GM19239 (cell line): Measurements from ENCODE around the gene FSHR.

Experiments
- DNase-seq: peaks from one replicate; pipeline ENCODE4 v3.0.0; 2011; ENCODE audit warnings: low spot score; ENCODE audit not compliant: insufficient read length
- FAIRE-seq: peaks from 2 replicates; lab custom pipeline; 2011; peaks lifted over from hg19 to GRCh38; lab: Jason Lieb, UNC

FSHR gene

DNA sequence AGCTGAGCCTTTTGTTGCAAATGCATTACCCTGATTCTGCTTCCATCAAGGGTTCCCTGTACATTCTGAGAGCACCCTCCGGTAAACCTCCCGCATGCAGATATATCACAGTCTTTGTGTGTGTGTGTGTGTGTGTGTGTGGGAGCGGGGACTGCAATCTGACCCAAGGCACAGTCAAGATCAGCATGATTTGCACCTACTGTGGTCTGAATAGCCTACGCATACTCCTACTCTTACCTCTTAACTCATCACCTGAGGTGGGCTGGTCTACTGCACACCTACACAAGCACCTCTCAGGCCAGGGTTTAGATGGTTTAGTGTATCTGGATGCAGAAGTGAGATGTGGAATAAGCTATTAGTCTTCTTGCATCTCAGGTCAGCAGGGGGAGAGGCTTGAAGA is 174.6 kb downstream of the FSHR start:
- FAIRE-seq (no peak), DNase-seq (no peak)

DNA sequence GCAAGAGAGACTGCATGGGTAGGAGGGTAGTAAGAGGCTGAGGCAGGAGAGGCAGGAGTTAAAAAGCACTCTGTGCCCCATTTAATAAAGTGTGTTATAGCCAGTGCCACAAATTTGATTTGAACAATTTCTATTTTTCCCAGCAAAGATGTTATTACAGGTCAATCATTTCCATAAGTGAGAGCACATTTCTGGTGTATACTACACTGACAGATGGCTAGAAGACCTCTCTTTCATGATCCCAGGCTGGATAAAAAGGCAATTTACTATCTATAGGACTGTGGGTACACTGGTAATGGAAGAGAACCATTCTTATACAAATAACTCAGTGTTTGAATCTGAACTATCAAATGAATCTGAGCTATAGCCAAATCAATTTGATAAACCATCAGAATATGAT is 176.2 kb downstream of the FSHR start:
- DNase-seq (no peak), FAIRE-seq (no peak)

DNA sequence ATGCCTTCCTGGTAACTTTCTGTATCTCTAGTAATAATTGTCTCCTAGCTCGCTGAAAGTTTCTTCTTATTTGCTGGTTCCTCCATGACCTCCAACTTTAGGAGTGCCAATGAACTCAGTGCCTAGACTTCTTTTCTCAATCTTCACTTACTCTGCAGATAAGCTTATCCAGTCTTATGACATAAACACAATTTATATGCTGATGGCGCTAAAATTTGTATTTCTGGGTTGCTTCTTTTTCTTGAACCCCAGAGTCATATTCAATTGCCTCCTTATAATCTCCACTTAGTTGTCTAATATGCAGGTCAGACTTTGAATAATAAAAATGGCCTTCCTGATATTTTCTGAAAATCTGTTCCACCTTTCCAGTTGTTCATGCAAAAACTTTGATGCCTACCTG is 182.5 kb downstream of the FSHR start:
- FAIRE-seq (no peak), DNase-seq (no peak)

DNA sequence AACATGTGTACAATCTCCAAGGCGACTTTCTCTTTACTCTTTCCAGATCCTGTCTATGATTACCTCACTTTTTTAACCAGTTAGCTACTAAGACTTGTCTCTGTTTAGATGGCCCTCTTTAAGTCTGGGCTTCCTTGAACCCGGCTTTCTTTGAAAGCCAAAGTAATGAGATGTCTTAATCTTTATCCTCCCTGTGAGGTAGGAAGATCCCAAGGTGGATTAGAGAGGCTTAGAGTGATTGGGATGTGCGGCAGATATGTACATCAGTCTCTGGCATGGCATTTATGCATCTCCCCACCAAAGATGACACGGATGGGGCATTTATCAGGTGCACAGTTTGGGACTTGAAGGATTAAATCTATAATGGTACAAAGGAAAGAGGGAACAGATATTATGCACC is 186.3 kb downstream of the FSHR start:
- no peak for FAIRE-seq
- DNase-seq = no peak

DNA sequence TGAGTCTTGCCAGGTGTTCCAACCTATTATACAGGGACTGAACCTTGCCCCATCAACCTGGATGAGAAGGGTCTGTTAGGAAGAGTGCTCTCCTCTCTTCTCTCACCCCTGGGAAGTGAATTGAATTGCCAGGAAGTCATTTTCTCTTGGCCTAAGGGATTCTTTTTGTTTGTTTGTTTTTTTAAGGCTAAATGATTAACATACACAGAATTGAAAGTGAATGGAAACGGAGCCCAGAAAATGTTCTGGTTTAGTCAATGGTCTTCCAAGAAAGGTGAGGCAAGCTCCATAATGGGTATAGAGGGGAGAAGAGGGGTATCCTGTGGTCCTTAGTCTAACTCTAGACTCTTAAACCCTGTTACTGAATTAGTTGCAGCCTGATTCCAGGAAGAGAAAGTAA is 189.1 kb downstream of the FSHR start:
- no peak for FAIRE-seq
- DNase-seq = no peak

DNA sequence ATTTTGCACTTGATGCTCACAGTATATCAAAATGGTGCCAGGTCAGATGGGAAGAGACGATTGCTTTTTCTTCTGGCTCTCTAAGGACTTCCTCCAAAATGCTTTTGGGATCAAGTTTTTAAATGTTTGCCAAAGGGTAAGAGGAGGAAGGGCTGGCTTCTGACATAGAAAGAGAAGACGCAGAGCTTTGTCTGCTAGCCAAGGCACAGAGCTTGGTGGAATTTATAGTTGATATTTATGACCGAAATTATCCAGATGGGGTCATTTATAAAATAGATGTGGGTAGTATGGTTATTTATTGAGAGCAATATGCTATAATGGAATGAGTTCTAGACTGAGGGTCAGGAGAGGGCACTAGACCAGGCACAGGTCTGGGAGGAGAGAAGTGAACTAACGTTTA is 193.3 kb downstream of the FSHR start:
- FAIRE-seq (no peak), DNase-seq (no peak)

DNA sequence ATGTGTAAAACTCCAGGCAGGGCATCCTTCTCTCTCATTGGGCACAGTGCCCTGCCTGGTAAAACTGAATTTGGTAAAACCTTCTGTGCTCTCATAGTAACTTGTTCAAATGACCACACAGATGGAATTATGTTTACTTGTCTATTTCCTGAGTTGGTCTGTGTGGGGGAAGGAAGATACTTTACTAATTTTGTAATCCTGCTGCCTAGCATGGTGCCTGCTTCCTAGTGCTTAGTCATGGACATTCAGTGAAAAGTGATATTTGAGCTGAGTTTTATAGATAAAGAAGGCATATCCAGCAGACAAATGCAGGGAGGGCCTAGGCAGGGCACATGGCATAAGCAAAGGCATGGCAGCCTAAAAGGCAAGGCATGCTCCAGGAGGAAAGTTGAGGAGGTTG is 199.4 kb downstream of the FSHR start:
- no peak for DNase-seq
- FAIRE-seq = no peak

DNA sequence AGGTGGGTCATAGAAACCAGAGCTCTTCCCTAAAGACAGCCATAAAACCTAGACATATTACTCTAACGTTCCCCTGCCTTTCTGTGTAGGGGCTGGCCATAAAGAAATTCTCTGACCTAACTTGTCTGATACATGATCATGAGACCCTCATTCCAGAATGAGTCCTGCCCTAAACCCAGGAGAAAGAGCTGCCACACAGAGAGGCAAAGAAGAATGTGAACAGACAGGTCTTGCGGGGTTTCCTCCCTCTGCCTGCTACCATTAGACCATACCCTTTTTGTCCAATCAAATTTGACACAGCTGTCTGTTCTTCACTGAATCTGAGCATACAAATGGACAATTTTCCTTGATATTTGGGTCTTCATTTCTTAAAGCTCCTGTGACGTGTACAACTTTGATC is 200.0 kb downstream of the FSHR start:
- FAIRE-seq (no peak), DNase-seq (no peak)

DNA sequence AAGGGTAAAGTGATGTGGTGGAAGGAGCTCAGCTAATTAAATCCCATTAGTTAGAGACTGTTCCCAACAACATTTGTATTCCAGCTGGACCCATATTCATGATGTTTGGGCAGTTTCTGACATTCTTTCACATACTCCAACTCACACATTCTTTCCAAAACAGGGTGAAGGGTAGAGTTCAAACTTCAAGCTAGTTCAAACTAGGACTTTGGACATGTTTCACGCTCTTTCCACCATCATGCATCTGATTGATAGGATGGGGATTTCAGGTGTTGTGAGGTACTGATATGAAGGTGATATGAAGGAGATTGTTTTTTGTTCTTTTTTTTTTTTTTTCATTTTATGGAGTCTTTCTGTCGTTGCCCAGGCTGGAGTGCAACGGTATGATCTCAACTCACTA is 201.7 kb downstream of the FSHR start:
- FAIRE-seq (no peak), DNase-seq (no peak)

DNA sequence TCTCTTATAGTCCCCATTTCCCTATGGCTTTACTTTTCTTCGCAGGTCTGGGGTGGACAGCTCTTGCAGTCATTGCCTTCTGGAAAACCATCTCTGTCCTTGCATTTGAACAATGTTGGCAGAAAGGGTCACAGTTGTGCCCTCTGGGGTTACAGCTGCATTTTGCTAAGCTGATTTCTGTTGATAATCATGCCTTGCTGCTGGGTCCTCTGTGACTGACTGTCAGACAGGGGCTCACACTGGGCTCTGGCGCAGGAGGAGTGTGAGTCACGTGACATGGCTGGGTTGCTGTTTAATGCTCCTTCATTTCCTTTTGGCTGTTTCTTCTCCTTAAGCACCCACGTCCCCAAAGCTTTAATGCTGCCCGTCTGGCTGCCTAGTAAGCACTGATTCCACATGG is 202.2 kb downstream of the FSHR start:
- DNase-seq (no peak), FAIRE-seq (no peak)

DNA sequence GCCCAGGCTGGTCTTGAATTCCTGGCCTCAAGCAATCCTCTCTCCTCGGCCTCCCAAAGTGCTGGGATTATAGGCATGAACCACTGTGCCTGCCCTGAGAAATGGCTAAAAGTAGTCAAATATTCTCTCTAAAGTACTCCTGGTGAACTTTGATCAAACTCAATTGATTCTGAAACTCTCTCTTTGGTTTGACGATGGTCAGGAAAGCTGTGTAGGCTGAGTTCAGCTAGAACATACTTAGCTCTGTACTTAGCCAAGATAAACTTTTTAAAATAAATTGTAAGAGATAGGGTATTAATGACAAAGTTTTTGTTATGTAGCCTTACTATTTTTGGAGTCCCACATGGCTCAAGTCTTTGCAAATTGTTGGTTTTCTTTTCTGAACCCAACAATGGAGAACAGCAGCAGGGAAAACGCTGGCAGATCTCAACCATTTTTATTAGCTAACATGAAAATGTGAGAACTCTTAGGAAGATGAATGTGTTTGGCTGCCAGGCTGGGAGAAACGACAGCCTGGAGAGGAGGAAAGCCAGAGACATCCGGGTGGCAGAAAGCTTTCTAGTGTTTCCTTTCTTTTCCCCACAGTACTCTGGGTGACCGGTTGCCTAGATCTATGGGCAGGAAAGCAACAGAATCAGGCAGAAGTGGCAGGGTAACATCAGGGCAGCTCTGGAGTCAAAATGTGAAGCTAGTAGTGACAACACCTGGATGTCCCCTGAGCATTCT is 205.8 kb downstream of the FSHR start:
- FAIRE-seq (no peak), DNase-seq (no peak)

DNA sequence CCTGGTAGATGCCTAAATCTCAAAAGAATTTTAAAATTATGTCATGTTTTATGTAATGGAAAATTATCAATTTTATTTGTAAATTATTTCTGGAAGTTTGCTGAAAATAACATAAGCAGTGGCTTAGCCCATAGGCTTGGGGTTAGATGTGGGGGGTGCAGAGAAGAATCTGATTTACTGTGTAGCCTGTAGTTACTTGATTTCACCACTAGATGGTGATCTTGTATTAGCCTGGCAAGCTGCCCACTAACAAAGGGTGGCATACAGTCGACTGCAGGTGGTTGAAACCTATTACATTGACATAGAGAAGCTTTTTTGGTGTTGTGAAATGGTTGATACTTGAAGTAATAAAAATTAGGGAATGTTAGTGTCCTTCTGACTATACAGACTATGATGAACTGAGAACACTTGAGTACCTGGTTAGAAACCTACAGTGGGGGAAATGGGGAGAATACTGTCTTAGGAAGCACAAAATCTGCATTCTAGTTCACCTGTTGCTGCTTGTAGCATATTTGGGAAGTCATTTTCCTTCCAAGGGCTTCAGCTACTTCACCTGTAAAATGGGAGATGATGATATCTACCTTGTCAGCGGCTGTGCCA is 207.8 kb downstream of the FSHR start:
- DNase-seq = peak; percentile 59
- peak; percentile 92 for FAIRE-seq

DNA sequence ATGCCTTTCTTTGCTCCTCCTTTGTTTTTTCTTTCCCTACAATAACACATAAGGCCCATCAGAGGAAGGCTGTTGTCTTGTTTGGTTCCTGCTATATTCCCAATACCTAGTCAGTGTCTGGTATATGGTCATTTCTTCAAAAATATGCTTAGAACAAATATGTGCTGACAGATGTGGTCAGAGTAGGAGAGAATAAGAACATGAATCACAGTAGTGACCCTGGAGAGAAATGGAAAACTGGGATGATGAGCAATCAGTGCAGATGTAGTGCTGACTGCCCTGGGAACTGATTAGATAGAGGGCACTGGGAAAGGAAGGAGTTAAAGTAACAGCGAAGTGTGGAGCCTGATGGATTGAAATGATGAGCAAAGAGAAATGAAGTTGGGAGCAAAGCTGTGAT is 209.4 kb downstream of the FSHR start:
- FAIRE-seq = no peak
- no peak for DNase-seq

DNA sequence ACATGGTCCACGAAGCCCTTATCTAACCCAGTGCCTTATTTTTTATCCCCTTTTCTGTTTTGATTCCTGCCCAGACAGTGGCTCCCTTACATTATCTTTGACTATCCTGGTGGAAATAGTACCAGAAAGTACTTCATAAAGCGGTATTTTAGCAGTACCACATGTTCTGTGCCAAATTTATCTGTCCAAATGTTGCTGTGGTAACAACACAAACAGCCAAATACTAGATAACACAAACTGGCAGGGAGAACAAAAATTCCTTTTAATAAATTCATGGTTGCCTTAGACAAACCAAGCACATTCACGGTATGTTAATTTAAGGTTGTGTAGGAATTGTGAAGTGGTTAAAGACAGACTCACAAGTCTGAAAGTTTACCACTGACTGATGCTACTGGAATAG is 210.9 kb downstream of the FSHR start:
- FAIRE-seq (no peak), DNase-seq (no peak)

DNA sequence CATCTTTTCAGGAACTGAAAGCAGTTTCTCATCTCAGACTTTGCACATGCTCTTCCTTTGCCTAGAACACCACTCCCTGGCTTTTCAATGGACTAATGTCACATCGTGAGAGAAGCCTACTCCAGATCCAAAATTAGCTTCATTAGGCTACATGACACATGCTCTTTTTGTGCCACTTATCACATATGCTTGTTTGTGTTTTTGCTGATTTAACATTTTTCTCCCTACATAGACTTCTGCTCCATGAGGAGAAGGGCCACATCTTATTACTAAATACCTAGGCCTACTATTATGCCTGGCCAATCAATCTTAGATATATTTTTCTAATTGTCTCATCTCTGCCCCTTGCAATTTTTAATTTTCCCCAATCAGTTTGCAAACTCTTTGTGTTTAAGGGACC is 212.4 kb downstream of the FSHR start:
- FAIRE-seq = no peak

DNA sequence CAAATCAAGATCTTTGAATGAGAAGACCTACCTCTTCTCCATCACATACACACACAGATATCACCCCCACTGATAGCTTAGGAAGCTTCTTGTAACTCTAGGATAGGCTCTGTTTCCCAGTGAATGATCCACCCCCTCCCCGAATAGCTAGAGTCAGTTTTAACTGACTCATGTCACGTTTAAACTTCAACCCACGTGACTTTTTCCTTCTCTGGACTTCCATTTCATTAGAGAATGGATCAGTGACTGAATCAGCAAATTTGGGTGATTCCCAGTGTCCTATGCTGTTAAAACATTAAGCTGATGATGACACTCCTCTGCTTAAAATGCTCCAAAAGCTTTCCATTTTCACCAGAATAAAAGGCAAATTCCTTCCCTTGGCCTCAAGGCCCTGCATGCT is 212.9 kb downstream of the FSHR start:
- no peak for FAIRE-seq

More for the DNA sequence above, 212.4 kb downstream of the FSHR start:
- DNase-seq = no peak

DNA sequence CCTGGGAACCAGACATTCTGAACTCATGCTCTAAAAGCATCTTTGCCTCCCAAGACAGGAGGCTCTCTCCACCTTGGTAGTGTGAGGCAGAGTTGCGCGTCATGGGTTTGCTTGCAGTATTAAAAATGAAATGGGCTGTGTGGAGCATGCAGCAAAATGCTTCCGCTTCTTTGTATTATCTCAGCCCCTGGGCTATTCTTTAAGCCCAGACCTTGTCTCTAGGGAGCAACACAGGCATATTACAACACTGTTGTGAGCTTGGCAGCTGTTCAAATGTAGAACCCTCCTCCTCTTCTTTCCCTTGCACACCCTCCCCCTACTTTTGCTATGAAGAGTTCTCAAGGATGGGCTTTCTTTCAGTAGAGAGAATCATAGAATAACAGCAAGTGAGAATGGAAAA is 213.7 kb downstream of the FSHR start:
- FAIRE-seq = no peak
- DNase-seq = no peak

More for the DNA sequence above, 212.9 kb downstream of the FSHR start:
- no peak for DNase-seq

DNA sequence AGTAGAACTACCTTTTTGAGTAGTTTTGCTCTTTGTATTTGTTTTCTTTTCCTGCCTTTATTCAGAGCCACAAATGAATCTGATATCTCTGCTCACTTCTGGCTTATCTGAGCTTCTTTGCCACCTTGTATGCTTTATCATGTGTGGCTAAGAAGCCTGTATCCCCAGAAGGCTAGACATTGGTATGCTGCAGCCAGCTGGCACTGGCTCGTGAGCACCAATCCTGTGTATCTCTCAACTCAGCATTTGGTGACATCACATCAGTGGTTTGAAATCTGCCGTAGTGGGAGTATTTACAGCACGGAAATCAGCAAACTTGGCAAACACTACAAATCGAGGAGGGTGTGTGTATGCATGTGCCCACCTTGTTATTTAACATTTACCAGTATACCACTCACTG is 215.1 kb downstream of the FSHR start:
- no peak for FAIRE-seq

DNA sequence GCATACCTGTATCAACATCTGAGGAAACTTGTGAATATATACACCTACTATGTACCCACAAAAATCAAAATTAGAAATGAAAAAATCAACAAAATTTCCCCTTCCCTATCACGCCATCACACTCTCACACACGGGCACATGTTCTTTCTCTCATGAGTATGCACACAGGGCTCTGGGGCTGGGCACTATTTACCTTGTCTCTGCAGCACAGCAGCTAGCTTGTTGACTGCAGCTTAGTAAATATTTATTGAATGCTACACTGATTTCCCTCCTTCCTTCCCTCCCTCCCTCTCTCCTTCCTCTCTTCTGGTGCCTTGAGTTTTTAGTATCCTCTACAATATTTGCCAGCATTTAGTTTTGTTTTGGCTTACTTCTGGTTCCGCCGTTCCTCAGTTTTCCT is 216.1 kb downstream of the FSHR start:
- no peak for DNase-seq
- no peak for FAIRE-seq

More for the DNA sequence above, 215.1 kb downstream of the FSHR start:
- DNase-seq = no peak

DNA sequence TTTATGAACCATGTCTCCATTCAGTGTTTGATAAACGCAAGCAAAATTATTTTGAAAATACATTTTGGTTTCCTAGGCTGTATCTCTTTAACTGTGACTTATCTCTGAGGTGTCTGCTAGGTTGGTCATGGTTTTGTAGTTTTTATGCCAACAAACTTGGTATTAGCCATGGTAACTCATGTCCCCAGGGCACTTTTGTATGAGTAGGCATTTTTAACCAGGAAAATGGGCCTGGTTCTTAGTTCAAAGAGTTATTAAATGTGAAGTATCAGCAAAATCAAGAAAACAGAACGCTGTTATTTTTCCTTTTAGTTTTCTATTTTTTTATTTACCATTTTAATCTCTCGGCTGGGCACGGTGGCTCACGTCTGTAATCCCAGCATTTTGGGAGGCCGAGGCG is 219.5 kb downstream of the FSHR start:
- DNase-seq (no peak), FAIRE-seq (no peak)

DNA sequence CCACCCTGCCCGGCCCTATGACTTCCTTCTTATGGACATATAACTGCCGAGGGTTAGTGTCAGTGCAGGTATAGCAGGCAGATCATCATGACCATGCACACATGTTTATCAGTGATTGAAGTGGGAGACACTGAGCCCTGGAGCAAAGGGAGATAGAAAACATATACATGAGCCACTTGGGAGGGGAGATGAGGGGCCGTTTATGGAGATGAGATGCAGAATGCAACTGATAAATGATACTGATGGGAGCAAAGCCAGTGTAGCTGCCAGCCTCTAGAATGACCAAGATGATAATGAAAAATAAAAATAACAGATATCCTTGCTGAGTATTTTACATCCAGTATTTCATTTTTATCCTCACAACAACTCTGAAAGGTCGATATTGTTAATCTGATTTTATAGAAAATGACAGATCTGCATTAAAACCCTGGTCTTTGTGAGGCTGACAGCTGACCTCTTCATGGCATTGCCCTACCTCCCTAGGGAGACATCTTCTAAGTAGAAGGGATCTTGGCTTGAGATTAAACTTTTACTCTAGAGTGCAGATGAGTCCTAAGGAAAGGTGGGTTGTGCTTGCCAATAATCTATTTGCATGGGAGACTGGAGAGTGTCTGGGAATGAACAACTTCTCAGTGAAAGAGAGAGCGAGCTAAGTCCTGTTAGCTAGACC is 220.4 kb downstream of the FSHR start:
- no peak for FAIRE-seq
- no peak for DNase-seq

DNA sequence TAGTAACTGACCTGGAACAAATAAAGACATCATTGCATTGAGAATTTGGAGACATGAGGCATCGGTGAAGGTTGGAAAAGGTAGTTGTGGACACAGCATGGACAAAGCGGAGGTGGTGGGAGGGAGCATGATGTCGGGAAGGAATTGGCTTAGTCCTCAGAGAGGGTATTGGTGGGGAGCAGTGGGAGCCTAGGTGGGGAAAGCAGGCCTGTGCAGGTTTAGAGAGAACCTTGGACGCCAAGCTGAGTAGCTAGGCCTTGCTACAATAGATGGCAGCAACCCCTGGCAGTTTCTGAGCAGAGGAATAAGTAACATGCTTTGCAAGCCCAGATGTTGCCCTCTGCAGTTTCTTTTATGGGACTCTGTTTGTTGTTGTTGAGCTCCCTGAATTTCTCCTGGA is 221.6 kb downstream of the FSHR start:
- FAIRE-seq = no peak
- no peak for DNase-seq
